ENCODE measurements around the gene DHRS2. TPM values are rescaled to one million over a fixed set of nuclear protein-coding genes. Genes with fewer than 3 reads are reported as not detected.

The DHRS2 gene
- total and polyA plus RNA-seq, 2 of the 4 experiments (the other 2 are of a cell fraction), result 0.12 to 0.18 TPM

DNA sequence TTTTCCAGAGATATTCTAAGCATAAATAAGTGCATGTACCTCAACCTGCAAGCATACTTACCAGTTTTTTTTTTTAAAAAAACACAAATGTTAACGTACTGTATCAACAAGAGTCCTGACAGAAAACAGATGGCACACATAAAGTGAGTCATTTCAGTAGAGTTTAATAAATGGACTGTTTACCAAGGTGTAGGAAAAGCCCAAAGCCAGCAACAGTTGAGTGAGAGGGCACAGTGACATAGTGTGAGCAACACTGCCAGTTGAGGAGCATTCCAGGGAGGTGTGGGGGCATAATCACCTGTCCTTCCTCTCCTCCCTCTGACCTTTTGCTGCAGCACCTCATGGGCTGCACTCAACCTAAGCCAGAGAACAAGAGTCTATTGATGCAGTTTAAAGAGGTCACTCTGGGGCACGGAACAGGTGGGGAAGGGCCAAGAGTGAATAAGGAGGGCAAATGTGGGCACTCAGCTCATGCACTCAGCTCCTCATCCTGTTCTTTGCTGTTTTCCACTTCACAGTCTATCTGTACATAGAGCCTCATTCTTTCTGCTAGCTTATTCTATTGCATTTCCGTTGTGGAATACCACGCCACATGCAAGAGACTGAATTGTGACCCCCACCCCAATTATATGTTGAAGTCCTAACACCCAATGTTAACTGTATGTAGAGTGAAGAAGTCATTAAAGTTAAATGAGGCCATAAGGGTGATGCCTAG is 29.3 kb downstream of the DHRS2 start:
- H2BK15ac ChIP-seq (ENCODE audit: low read depth, low read length), result no peak overlapping the region
- H3K36me3 ChIP-seq (ENCODE audit: control insufficient read depth, insufficient read depth, low read length), result no peaks in the 10 kb centered on the region
- ChIA-PET POLR2A (ENCODE audit: unreplicated experiment) (no interaction called here), CTCF (interaction anchor here (1.0 to 1.4 kb wide), 4 partner anchors 14 to 245 kb away, joined by 3 to 10 read pairs (median 4); no protein-coding TSS in a partner anchor)
- H2BK5ac ChIP-seq (ENCODE audit: low read depth, low read length, poor library complexity, severe bottlenecking), result no peak overlapping the region
- no peaks in the 10 kb centered on the region for H3K79me1 ChIP-seq (ENCODE audit: low read depth in 1 of 2, low read length in 2 of 2)
- no peak overlapping the region for H4K8ac ChIP-seq (ENCODE audit: low read depth in 2 of 2, low read length in 2 of 2)
- intact Hi-C loops (cut with micrococcal nuclease), result loop anchor here (1.0 kb wide), 1 partner anchor 245 kb away; no protein-coding TSS in a partner anchor
- no peak overlapping the region for H4K5ac ChIP-seq (ENCODE audit: low read depth, low read length)
- no peak overlapping the region for H3K18ac ChIP-seq (ENCODE audit: low read depth, low read length)
- no peak overlapping the region for H3K14ac ChIP-seq (replicated peaks; ENCODE audit: low read depth, low read length)
- H3K9me1 ChIP-seq (ENCODE audit: insufficient read depth, low read length), result no peaks in the 10 kb centered on the region
- no peak overlapping the region for H3K27ac ChIP-seq (ENCODE audit: insufficient read depth, low read length)
- H3K4me2 ChIP-seq (ENCODE audit: low read depth, low read length), result no peak overlapping the region
- H2AK9ac ChIP-seq (replicated peaks; ENCODE audit: low read depth, low read length, poor library complexity), result peak overlapping the region; percentile 45
- no peaks in the 10 kb centered on the region for H4K20me1 ChIP-seq (ENCODE audit: insufficient read depth, low read length)
- H3K4me1 ChIP-seq (ENCODE audit: control insufficient read depth, insufficient read depth, low read length), result no peaks in the 10 kb centered on the region
- TF ChIP-seq NFE2L2 (IDR thresholded peaks at IDR 0.05; ENCODE audit: low read depth, low read length) (no peak), SMC3 (IDR thresholded peaks at IDR 0.05; ENCODE audit: low read depth, low read length) (no peak), CEBPB (IDR thresholded peaks at IDR 0.05; ENCODE audit: low read depth, low read length) (no peak)
- ATAC-seq (ENCODE audit: low read depth), result no peak
- no peak overlapping the region for H3K9ac ChIP-seq (ENCODE audit: low read depth, low read length)
- no peak overlapping the region for H3K4ac ChIP-seq (ENCODE audit: low read depth, low read length)
- H2BK120ac ChIP-seq (ENCODE audit: low read depth, low read length), result no peak overlapping the region
- no peak for DNase-seq
- WGBS, 2 experiments (ENCODE audit: extremely low coverage in 2 of 2, insufficient read length in 1 of 2), result no CpG with 5 or more reads among the region's 4 CpGs
- H3K56ac ChIP-seq (ENCODE audit: extremely low read depth, insufficient read depth, low read length), result no peak overlapping the region
- peaks cover 4% of the 10 kb centered on the region; the same call in 1 of the 2 replicates for H3K27me3 ChIP-seq (ENCODE audit: control insufficient read depth, insufficient read depth, low read length)
- no peak overlapping the region for H3K23ac ChIP-seq (ENCODE audit: low read depth, low read length)
- no peaks in the 10 kb centered on the region for H3K9me3 ChIP-seq (ENCODE audit: control insufficient read depth, insufficient read depth, low read length)
- no peak overlapping the region for H2AK5ac ChIP-seq (ENCODE audit: low read depth, low read length)
- in situ Hi-C loops (cut with MboI; ENCODE audit: low sequenced_read_pairs), result no loop called here
- no peak overlapping the region for H3K4me3 ChIP-seq (ENCODE audit: insufficient read depth, low read depth, low read length)
- no peak overlapping the region for H2BK20ac ChIP-seq (ENCODE audit: low read depth, low read length)
- BruUV-seq (replicated peaks), result no TSS peak
- dilution Hi-C loops (cut with HindIII; ENCODE audit: low sequenced_read_pairs, unreplicated experiment), result no loop called here
- no peak overlapping the region for H4K91ac ChIP-seq (ENCODE audit: insufficient read depth, low read depth, low read length)
- no peak overlapping the region for H2AFZ ChIP-seq (replicated peaks; ENCODE audit: low read length, poor library complexity)
